Colonic mucosa (tissue), 4 donors: ENCODE measurements around the gene YWHAQ. TPM values are rescaled to one million over a fixed set of nuclear protein-coding genes. Genes with fewer than 3 reads are reported as not detected.

Experiments
- DNase-seq: peaks from one replicate; pipeline ENCODE4 v3.0.0-alpha.2; 2020
- H3K27ac ChIP-seq: fragments of 200-600 bp; one replicate; pipeline ENCODE4 v1.8.0; 2021
- H3K27me3 ChIP-seq: fragments of 200-600 bp; one replicate; pipeline ENCODE4 v1.8.0; 2021
- H3K36me3 ChIP-seq: fragments of 200-600 bp; one replicate; pipeline ENCODE4 v1.8.0; 2021
- H3K4me1 ChIP-seq: fragments of 200-600 bp; one replicate; pipeline ENCODE4 v1.8.0; 2021; ENCODE audit warnings: mild to moderate bottlenecking
- H3K4me3 ChIP-seq: fragments of 200-600 bp; one replicate; pipeline ENCODE4 v1.8.0; 2021
- H3K9ac ChIP-seq, 2 donors: one replicate each; pipeline ENCODE4 v1.7.0; 2013; ENCODE audit warnings: control low read depth in 2 of 2, low read depth in 2 of 2, low read length in 2 of 2
- H3K9me3 ChIP-seq: fragments of 200-600 bp; one replicate; pipeline ENCODE4 v1.8.0; 2021
- intact Hi-C: fragments of 100-400 bp; cut with DNase I; formaldehyde crosslinking; loops from one replicate; pipeline ENCODE4 v1.14.1; 2022
- total RNA-seq, 2 donors: library from RNA; stranded (reverse); fragmentation: NEBNext Ultra II Directional in 1 of 2; extraction: Animal tissue kit (Norgen Biotek cat#: 25700) in 1 of 2; gene quantifications; one replicate each; pipeline ENCODE4 v1.2.1, GENCODE V29; 2021
- TF ChIP-seq, protein P1 (sequence below): fragments of 200-600 bp; IDR thresholded peaks from one replicate; pipeline ENCODE4 v1.8.0; 2022; ENCODE audit warnings: antibody characterized with exemption, mild to moderate bottlenecking
- donor health status: healthy.
- donor health status: DM: no; HTN: no; CAD: no.
- donor health status: DM: no; HTN: no; CAD: no.

The YWHAQ gene
- total RNA-seq, 2 donors from 2014 or later = 246 to 299 TPM

DNA sequence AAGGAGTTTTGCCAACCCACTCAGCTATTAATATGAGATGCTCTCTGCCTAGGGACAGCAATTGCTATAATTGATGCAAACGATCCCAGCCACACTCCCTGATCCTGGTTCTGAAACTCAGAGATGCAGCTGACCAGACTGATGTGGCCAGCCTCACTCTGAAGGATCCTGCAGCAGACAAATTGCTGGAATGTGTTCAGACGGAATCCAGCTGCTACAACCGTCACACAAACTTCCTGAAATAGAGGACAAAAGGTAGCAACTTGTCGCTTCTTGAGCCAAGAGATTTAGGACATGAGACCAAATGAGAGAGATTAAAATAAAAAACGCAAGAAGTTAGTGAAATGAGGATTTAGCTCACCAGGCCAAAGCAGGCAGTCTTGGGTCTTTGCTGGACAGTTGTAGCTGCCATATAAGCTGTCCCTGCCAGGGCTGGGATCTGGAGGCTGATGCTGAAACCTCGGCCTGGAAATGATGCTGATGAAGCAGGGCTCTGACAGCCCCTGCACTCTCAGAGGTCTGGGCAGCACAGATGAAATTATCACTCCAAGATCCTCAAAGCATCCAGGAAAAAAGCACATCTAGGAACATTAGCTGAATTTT, 8.3 kb upstream of the YWHAQ start:
- Histone ChIP-seq H3K36me3 (no peaks in the 10 kb centered on the region), H3K27me3 (no peaks in the 10 kb centered on the region), H3K4me1 (no peaks in the 10 kb centered on the region), H3K27ac (no peak overlapping the region), H3K4me3 (no peak overlapping the region), H3K9ac (no peak overlapping the region), H3K9me3 (no peaks in the 10 kb centered on the region)
- DNase-seq = no peak
- TF ChIP-seq, protein P1, sequence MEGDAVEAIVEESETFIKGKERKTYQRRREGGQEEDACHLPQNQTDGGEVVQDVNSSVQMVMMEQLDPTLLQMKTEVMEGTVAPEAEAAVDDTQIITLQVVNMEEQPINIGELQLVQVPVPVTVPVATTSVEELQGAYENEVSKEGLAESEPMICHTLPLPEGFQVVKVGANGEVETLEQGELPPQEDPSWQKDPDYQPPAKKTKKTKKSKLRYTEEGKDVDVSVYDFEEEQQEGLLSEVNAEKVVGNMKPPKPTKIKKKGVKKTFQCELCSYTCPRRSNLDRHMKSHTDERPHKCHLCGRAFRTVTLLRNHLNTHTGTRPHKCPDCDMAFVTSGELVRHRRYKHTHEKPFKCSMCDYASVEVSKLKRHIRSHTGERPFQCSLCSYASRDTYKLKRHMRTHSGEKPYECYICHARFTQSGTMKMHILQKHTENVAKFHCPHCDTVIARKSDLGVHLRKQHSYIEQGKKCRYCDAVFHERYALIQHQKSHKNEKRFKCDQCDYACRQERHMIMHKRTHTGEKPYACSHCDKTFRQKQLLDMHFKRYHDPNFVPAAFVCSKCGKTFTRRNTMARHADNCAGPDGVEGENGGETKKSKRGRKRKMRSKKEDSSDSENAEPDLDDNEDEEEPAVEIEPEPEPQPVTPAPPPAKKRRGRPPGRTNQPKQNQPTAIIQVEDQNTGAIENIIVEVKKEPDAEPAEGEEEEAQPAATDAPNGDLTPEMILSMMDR = no peak
- intact Hi-C loops = no loop called here

DNA sequence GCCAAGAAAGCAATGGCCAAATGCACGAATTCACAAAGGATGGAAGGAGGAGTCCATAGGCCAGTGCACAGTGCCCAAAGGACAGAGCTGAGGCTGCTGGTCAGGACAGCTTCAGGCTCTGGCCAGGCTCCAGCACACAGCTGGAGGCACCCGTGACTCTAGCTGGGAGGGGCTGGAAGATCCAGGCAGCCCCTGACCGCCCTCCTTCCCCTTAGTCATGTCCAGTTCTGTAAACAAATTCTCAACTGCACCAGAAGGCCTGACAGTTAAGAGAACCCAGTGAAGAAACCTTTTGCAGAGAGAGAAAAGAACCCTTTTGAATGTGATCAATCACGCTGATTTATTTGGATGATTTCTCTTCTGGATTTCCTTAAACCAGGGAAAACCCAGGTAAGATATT, 7.7 kb upstream of the YWHAQ start:
- Histone ChIP-seq H3K4me1 (no peaks in the 10 kb centered on the region), H3K27ac (no peak overlapping the region), H3K36me3 (no peaks in the 10 kb centered on the region), H3K27me3 (no peaks in the 10 kb centered on the region), H3K4me3 (no peak overlapping the region), H3K9ac (no peak overlapping the region), H3K9me3 (no peaks in the 10 kb centered on the region)
- intact Hi-C loops = no loop called here
- DNase-seq = peak; percentile 66
- TF ChIP-seq, protein P1 = no peak

DNA sequence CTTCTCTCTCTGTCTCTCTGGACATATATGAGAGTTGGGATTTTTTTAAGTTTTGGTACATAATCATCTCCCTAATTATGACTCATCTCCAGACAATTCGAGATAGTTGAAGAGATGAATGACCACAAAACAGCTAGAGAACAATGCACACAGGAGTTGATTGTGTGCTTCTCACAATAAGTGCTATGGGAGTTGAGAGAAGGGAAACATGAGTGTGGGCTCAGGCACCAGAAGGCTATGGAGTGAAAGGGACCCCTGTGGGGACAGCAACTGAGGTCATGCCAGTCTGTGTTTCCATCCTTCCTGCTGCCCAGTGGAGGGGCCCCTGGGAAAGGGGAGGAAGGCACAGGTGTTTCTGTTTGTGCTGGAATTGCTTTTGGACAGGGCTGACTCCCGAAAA, 6.5 kb upstream of the YWHAQ start:
- no peak overlapping the region for H3K27ac ChIP-seq
- intact Hi-C loops = no loop called here
- H3K36me3 ChIP-seq = no peaks in the 10 kb centered on the region
- DNase-seq = no peak
- no peaks in the 10 kb centered on the region for H3K4me1 ChIP-seq
- no peaks in the 10 kb centered on the region for H3K9me3 ChIP-seq
- no peak overlapping the region for H3K4me3 ChIP-seq
- no peak overlapping the region for H3K9ac ChIP-seq
- H3K27me3 ChIP-seq = no peaks in the 10 kb centered on the region
- TF ChIP-seq, protein P1 = no peak

DNA sequence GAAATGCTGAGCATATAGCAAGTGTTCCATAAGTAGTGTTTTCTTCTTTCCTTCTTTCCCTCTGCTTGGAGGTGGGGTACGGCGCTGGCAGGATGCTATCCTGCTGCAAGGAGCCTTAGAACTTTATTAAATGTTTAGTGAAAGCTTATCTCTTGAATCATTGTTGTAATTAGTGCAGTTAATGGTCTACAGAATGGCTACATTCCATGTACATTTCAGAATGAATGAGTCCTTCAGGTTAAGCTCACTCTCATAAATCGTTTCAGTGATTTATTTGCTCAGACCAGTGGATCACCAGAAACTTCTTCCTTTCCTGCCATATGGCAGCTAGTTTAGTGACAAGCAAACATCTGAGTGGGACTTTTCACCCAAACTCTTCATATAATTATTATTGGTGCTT, 3.3 kb upstream of the YWHAQ start:
- Histone ChIP-seq H3K9me3 (no peaks in the 10 kb centered on the region), H3K4me1 (no peaks in the 10 kb centered on the region), H3K9ac (no peak overlapping the region), H3K27me3 (no peaks in the 10 kb centered on the region), H3K36me3 (no peaks in the 10 kb centered on the region), H3K4me3 (no peak overlapping the region), H3K27ac (no peak overlapping the region)
- TF ChIP-seq, protein P1 = no peak
- intact Hi-C loops = no loop called here
- DNase-seq = no peak

DNA sequence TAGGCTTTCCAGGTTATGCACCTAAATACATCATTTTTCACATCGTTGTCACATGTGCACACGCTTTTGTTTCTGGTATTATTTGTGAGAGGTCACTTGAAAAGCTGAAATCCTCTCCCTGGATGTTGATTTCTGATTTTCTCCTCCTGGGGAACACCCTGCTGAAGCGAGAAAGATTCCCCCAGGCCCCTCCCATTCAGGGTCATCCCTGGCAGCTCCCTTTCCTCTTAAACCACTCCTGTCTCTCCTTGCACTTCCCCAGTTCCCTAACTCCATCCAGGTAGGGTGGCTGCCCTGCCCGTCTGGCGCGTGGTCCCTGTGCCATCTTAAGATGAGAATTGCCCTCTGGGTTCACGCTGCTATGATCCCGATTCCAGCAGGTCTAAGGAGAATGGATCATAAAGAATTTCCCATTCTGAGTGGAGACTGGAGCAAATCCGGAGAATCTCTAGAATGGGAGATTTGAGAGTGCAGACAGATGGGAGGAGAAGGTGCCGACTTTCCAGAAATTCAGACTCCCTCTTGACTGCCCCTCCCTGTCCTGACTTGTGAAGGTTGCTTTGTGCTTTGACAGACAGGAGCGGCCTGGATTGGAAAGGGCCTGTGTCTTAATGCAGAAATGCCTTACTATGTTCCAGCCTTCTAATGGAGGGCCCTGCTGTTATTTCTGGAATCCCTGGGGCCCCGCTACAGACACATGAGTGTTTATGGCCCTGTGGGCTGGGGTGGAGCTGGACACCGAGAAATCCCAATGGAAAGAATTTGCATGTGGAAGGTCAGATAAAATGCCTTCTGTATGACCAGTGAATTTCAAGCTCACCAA, 1.3 kb upstream of the YWHAQ start:
- no peak for DNase-seq
- TF ChIP-seq, protein P1 = no peak
- no peak overlapping the region for H3K27ac ChIP-seq
- no peak overlapping the region for H3K4me3 ChIP-seq
- H3K9me3 ChIP-seq = no peaks in the 10 kb centered on the region
- H3K27me3 ChIP-seq = no peaks in the 10 kb centered on the region
- no peaks in the 10 kb centered on the region for H3K36me3 ChIP-seq
- intact Hi-C loops = no loop called here
- peaks cover 5% of the 10 kb centered on the region for H3K4me1 ChIP-seq
- no peak overlapping the region for H3K9ac ChIP-seq
